ENCODE results near the gene RXRB.

RXRB gene

GRCh38 chr6:33174784-33175183 lies 25.7 kb downstream of the RXRB start:
- DNase-seq = no peak

DNA sequence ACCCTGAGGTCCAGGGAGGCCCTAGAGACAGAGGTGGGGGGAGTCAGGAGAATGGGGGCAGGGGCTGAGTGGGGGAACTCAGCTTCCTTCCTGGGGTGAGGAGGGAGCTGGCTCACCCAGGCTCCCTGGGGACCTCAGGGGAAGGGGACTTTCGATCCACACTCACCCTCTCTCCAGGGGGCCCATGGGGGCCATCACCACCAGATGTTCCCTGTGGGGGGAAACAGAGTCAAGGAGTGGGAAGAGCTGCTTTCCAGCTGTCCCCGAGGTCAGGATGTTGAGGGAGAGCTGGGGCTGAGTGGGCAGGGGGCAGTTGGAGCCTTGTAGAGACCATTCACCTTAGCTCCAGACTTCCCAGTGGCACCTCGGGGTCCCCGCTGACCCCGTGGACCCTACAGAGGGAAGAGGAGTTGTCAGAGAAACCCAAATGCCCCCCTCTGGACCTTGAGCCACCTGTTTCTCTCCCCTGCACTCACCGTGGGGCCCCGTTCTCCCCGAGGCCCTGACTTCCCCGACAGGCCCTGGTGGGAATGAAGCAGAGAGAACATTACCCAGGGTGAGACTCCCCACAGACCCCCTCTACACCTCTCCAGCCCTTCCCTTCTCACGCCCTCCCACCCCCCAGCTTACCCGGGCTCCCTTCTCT lies 26.8 kb downstream of the RXRB start:
- DNase-seq = no peak

- no peak for DNase-seq
These were observed 27.6 kb downstream of the RXRB start for GRCh38 chr6:33172688-33173534.

- DNase-seq = no peak
These were observed 28.4 kb downstream of the RXRB start for GRCh38 chr6:33171880-33172687.

DNA sequence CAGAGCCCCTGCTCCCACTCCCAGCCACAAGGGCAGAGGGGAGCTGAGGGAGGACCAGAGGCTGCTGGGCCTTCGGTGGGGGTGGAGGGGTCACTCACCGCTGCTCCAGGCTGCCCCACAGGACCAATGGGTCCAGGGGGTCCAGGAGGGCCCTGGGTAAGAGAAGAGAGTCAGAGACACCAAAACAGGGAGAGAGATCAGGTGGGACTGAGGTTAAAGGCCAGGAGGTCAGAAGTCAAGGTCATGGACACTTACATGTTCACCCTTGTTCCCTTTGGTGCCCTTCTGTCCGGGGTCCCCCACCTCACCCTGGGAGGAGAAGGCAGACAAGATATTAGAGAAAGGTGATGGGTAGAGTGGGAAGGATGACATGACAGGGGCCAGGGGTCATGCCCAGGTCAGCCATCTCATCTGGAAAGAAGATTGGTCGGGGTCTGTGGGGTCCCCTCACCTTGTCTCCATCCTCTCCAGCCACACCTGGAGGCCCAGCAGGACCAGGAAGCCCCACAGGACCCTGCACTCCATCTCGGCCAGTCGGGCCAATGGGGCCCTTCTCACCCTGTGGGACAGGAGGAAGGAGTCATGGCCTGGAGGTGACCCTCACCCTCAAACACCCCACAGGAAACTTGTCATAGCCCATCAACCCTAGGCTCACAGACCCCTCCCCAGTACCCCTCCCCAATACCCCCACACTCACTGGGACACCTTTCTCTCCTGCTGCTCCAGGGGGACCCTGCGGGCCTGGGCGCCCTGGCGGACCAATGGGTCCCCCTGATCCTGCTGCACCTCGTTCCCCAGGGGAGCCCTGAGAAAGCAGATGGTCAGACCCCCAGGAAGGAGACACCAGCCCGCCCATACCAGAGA lies 29.2 kb downstream of the RXRB start:
- DNase-seq = no peak

GRCh38 chr6:33170176-33171015 lies 30.1 kb downstream of the RXRB start:
- no peak for DNase-seq

- no peak for DNase-seq
These were observed 30.9 kb downstream of the RXRB start for GRCh38 chr6:33169291-33170175.

- no peak for DNase-seq
These were observed 31.8 kb downstream of the RXRB start for GRCh38 chr6:33168639-33169038.

GRCh38 chr6:33168284-33168601 lies 32.2 kb downstream of the RXRB start:
- no peak for DNase-seq

DNA sequence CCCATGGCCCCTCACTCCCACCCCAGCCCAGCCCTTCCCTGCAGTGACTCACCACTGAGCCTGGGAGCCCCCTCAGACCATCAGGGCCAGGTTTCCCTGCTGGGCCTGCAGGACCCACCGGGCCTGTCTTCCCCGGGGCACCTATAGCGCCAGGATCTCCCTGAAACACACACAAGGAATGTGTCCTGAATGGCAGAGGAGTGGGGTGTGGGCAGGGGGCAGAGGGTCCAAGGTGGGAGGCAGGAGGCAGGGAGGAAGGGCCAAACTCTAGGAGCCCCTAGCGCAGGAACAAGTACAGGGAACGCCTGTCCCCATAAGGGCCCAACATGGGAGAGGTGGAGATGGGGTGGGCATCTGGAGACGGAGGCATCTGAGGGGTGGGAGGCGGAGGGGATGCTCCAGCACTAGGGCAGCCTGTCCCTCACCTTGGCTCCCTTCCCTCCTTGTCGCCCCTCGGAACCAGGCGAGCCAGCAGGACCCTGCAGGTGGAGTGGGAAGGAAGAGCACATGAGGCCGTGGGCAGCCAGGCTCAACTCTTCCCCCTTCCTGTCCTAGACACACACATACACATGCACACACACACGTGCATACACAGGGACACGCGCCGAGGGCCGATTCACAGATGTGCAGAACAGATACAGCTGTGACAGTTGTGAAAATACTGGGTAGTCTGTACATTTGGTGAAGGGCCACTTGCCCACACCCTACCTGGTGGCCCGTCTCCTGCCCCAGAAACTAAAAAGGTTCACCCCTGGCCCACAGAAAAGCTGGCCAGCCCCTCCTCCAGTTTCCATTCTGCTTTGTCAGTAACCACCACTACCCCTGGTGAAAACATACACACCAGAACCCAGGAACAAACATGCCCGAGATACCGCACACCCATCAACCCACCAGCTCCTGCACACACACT lies 32.8 kb downstream of the RXRB start:
- no peak for DNase-seq

GRCh38 chr6:33166811-33167210 lies 33.7 kb downstream of the RXRB start:
- DNase-seq = no peak

- DNase-seq = no peak
These were observed 34.1 kb downstream of the RXRB start for GRCh38 chr6:33166363-33166762.

- no peak for DNase-seq
These were observed 34.7 kb downstream of the RXRB start for GRCh38 chr6:33165581-33166258.

DNA sequence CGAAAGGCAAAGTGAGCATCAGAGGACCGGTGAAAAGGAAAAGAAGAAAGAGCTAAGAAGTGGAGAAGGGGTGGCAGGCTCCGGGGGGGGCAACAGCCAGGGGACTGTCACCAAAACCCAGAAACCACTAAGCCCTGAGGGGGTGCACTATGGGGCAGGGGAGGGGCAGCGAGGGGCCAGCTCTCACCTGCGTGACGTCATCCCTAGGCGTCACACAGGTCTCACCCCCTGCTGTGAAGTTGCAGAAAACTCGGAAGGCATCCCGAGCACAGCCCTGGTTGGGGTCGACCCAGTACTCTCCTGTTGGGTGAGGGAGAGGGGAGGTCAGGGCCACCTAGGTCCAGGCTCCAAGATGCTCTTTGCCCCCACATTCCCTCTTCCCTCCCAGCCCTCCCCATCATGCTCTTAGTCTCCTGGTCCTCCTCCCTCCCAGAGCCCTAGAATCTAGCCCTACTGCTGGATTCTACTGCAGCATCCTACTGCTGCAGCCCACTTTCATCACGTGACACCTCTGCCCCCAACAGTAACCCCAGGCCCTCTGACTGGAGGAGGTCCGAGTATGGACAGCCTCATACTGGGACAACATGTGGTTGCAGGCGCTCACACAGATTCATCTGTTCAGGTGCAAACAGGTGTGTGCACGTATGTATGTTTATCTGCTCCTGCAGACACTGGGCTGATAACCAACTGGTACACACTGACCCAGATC lies 35.6 kb downstream of the RXRB start:
- DNase-seq = no peak

DNA sequence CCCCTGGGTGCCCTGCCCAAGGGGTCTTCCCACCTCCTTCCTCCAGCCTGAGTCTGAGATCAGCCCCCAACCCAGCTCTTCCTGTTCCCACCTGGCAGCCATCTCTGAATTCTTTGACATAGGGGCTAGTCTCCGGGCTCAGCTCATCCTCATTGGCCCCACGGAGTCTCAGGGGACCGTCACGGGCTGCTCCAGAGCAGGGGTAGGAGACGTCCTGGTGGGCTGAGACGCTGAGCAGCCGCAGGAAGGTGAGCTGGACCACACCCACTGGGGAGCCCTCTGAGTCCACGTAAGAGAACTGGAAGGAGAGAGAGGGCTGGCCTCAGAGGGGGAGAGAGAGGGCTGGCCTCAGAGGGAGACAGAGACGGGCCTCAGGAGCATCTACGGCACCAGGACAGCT lies 36.3 kb downstream of the RXRB start:
- DNase-seq = no peak

GRCh38 chr6:33163540-33163939 lies 36.9 kb downstream of the RXRB start:
- DNase-seq = no peak

- DNase-seq = peak; percentile 95
These were observed 38.8 kb downstream of the RXRB start for GRCh38 chr6:33161354-33162331.

Data from activated CD8-positive, alpha-beta memory T cell treated with anti-CD3 and anti-CD28 coated beads for 24 hours (primary cell).